Right ventricle myocardium inferior (tissue), 1 donor: ENCODE data around the gene SELENOH. TPM values are rescaled to one million over a fixed set of nuclear protein-coding genes. Genes with fewer than 3 reads are reported as not detected.

Source experiments
- total RNA-seq: library from RNA; stranded (reverse); fragmentation: NEBNext Ultra II Directional; extraction: Animal tissue kit (Norgen Biotek cat#: 25700); gene quantifications from one replicate; pipeline ENCODE4 v1.2.1, GENCODE V29; 2021
- donor health status: DM: no; HTN: yes; CAD: no; lungs with severe emphysema.

The SELENOH gene
- total RNA-seq, 1 donor from 2014 or later, result 72.9 TPM

Other genes with a start within 250 kb of the SELENOH start
- gene SLC43A1, start 225.8 kb upstream of the SELENOH start, total RNA-seq, result 6.4 TPM
- 58.1 TPM for gene TIMM10, start 210.7 kb upstream of the SELENOH start, total RNA-seq
- gene SMTNL1, start 203.9 kb upstream of the SELENOH start, total RNA-seq, result not detected
- 19.2 TPM for gene UBE2L6, start 173.8 kb upstream of the SELENOH start, total RNA-seq
- 157 TPM for gene SERPING1, start 143.8 kb upstream of the SELENOH start, total RNA-seq
- gene YPEL4, start 91.6 kb upstream of the SELENOH start, total RNA-seq, result 0.51 TPM
- gene CLP1, start 83.7 kb upstream of the SELENOH start, total RNA-seq, result 6.2 TPM
- 44.9 TPM for gene ZDHHC5, start 73.4 kb upstream of the SELENOH start, total RNA-seq
- gene MED19, start 29.3 kb upstream of the SELENOH start, total RNA-seq, result 7.9 TPM
- 56.9 TPM for gene TMX2, start 28.9 kb upstream of the SELENOH start, total RNA-seq
- not detected for gene BTBD18, start 10.3 kb downstream of the SELENOH start, total RNA-seq
- gene CTNND1, start 20.3 kb downstream of the SELENOH start, total RNA-seq, result 67.0 TPM